Stomach smooth muscle (tissue), 2 donors: Measurements from ENCODE around the gene SLC45A1.

Experiments
- H3K27ac ChIP-seq: one replicate; pipeline ENCODE4 v1.7.0; 2013; ENCODE audit warnings: mild to moderate bottlenecking, low read length, inconsistent platforms
- H3K27me3 ChIP-seq, 2 donors: one replicate each; pipeline ENCODE4 v1.7.0; 2013; ENCODE audit warnings: low read length in 2 of 2; ENCODE audit not compliant: insufficient read depth in 2 of 2, control insufficient read depth in 1 of 2
- H3K36me3 ChIP-seq, 2 donors: one replicate each; pipeline ENCODE4 v1.7.0; 2013; ENCODE audit warnings: low read length in 2 of 2; ENCODE audit not compliant: control insufficient read depth in 2 of 2, insufficient read depth in 2 of 2
- H3K4me1 ChIP-seq: one replicate; pipeline ENCODE4 v1.7.0; 2013; ENCODE audit warnings: low read length; ENCODE audit not compliant: control insufficient read depth, insufficient read depth
- H3K4me3 ChIP-seq, 2 donors: one replicate each; pipeline ENCODE4 v1.7.0; 2013; ENCODE audit warnings: low read length in 2 of 2
- H3K9ac ChIP-seq, 2 donors: one replicate each; pipeline ENCODE4 v1.7.0; 2013; ENCODE audit warnings: low read length in 2 of 2, mild to moderate bottlenecking in 1 of 2
- H3K9me3 ChIP-seq, 2 donors: one replicate each; pipeline ENCODE4 v1.7.0; 2013; ENCODE audit warnings: low read length in 2 of 2; ENCODE audit not compliant: control insufficient read depth in 2 of 2
- donor health status: healthy.
- donor health status: Pancreatic carcinoma.

The SLC45A1 gene

DNA sequence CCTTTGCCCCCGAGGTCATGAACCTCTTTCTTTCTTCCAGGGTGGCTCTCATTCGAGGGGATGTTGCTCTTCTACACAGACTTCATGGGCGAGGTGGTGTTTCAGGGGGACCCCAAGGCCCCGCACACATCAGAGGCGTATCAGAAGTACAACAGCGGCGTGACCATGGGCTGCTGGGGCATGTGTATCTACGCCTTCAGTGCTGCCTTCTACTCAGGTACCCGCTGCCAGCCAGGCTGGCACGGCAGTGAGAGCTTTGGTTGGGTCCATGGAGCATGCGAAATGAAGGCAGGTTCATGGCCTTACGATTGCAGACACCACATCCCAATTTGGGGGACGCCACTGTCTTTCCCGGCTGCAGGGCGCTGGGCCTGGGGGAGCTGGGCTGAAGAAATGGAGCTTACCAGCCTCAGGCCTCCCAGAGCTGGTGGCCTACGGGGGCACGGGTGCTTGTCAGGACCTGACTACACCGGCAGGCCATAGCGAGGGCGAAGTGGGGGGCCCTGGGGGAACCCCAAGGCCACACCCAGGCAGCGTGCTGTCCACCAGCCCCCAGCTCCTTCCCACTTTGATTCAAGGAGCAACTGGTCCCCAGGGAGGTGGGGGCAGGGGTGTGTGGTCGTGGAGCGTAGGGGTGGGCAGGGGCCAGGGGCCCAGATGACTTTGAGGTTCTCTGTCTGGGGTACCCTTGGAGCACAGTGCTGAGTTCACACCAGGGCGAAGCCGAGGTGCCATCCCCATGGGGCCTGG is 20.0 kb downstream of the SLC45A1 start:
- Histone ChIP-seq H3K36me3 (peaks cover 0 to 5% of the 10 kb centered on the region in 2 donors), H3K9me3 (no peaks in the 10 kb centered on the region), H3K27me3 (no peaks in the 10 kb centered on the region), H3K9ac (no peak overlapping the region), H3K4me3 (no peak overlapping the region), H3K4me1 (peaks cover 7% of the 10 kb centered on the region), H3K27ac (no peak overlapping the region)

DNA sequence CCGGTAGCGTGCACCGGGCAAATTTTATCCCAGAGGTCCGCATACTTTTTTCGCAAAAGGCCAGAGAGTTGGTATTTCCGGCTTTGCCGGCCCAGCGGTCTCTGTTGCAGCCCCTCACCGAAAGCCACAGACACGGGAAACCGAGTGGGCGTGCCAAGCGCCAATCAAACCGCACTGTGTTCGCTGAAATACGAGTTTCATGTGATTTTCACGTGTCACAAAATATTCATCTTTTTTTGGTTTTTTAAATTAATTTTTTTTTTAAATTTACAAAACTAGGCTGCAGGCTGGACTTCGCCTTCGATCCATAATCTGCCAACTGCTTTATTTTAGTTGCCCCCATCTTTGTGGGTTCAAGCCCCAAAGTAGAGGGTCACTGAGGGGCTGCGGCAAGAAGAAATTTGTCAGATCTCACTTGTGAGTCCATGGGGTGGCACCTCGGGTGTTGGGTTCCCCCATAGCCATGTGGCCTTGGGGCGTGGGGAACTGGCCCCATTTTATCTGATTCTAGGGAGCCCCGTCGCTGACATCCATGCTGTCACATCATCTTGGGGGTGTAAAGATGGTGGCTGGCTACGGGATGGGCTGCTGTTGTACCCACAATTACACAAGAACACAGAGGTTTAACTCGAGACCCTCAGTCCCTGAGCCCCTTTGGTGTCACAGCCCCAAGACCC is 20.8 kb downstream of the SLC45A1 start:
- Histone ChIP-seq H3K9me3 (no peaks in the 10 kb centered on the region), H3K4me3 (no peak overlapping the region), H3K4me1 (peaks cover 14% of the 10 kb centered on the region), H3K27me3 (no peaks in the 10 kb centered on the region), H3K9ac (no peak overlapping the region), H3K36me3 (peaks cover 0 to 5% of the 10 kb centered on the region in 2 donors), H3K27ac (no peak overlapping the region)

- no peak overlapping the region for H3K9ac ChIP-seq
- peaks cover 0 to 5% of the 10 kb centered on the region in 2 donors for H3K36me3 ChIP-seq
- H3K27ac ChIP-seq = no peak overlapping the region
- no peaks in the 10 kb centered on the region for H3K9me3 ChIP-seq
- H3K27me3 ChIP-seq = no peaks in the 10 kb centered on the region
- no peak overlapping the region for H3K4me3 ChIP-seq
- peaks cover 19% of the 10 kb centered on the region for H3K4me1 ChIP-seq
Observed at GRCh38 chr1:8339203-8339600, 21.3 kb downstream of the SLC45A1 start.

GRCh38 chr1:8340448-8340847 is 22.5 kb downstream of the SLC45A1 start:
- Histone ChIP-seq H3K4me3 (no peak overlapping the region), H3K9ac (no peak overlapping the region), H3K4me1 (peaks cover 24% of the 10 kb centered on the region), H3K27ac (no peak overlapping the region), H3K27me3 (no peaks in the 10 kb centered on the region), H3K36me3 (peaks cover 0 to 5% of the 10 kb centered on the region in 2 donors), H3K9me3 (no peaks in the 10 kb centered on the region)

GRCh38 chr1:8342325-8342724 is 24.4 kb downstream of the SLC45A1 start:
- Histone ChIP-seq H3K9me3 (no peaks in the 10 kb centered on the region), H3K4me3 (no peak overlapping the region), H3K4me1 (peaks cover 31% of the 10 kb centered on the region), H3K9ac (no peak overlapping the region), H3K27me3 (no peaks in the 10 kb centered on the region), H3K36me3 (peaks cover 0 to 2% of the 10 kb centered on the region in 2 donors), H3K27ac (no peak overlapping the region)

- H3K9ac ChIP-seq = peak overlapping the region; percentile 52 to 66
- H3K27me3 ChIP-seq = no peaks in the 10 kb centered on the region
- H3K4me3 ChIP-seq = peak overlapping the region; percentile 7 to 60
- H3K4me1 ChIP-seq = peaks cover 31% of the 10 kb centered on the region
- H3K9me3 ChIP-seq = no peaks in the 10 kb centered on the region
- no peaks in the 10 kb centered on the region for H3K36me3 ChIP-seq
- peak overlapping the region; percentile 75 for H3K27ac ChIP-seq
Observed at GRCh38 chr1:8343044-8343443, 25.1 kb downstream of the SLC45A1 start.

DNA sequence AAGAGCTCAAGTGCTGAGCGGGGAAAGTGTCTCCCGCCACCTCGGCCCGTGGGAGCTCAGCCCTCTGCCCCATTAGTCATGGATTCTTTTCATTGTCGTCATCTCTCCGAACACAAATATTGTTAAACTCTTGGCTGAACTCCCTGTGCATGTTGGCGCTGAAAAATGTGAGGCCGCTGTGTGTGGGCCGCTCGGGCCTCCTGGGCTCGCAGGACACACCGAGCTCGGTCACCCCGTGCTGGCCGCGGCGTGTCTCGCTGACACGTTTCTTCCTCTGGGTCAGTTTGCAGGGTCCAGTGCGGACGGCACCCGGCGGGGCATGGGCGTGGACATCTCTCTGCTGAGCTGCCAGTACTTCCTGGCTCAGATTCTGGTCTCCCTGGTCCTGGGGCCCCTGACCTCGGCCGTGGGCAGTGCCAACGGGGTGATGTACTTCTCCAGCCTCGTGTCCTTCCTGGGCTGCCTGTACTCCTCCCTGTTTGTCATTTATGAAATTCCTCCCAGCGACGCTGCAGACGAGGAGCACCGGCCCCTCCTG is 25.6 kb downstream of the SLC45A1 start:
- H3K36me3 ChIP-seq = no peaks in the 10 kb centered on the region
- H3K4me1 ChIP-seq = peaks cover 33% of the 10 kb centered on the region
- peak overlapping the region; percentile 75 for H3K27ac ChIP-seq
- H3K9ac ChIP-seq = peak overlapping the region; percentile 52 to 66
- H3K4me3 ChIP-seq = peak overlapping the region; percentile 7 to 60
- H3K9me3 ChIP-seq = no peaks in the 10 kb centered on the region
- no peaks in the 10 kb centered on the region for H3K27me3 ChIP-seq

DNA sequence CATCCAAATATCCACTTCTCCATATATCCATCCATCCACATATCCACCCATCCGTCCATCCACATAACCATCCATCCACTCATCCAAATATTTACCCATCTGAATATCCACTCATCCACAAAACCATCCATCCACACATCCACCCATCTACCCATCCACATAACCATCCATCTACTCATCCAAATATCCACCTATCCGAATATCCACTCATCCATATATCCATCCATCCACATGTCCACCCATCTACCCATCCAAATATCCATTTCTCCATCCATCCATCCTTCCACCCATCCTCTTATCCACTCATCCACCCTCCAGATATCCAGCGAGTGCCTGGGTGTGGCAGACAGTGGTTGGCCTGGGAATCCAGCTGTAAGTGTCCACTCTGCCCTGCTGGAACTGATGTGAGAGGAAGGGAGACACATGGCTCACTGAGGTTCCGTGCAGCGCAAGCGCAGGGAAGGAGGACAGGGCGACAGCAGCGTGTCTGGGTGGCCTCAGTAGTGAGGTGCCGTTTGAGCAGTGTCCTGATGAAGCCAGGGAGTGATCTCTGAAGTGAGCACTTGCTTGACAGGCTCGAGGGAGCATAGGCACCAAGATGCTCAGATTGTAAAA is 27.1 kb downstream of the SLC45A1 start:
- no peaks in the 10 kb centered on the region for H3K27me3 ChIP-seq
- H3K9ac ChIP-seq = no peak overlapping the region
- no peak overlapping the region for H3K4me3 ChIP-seq
- H3K4me1 ChIP-seq = peaks cover 43% of the 10 kb centered on the region
- H3K9me3 ChIP-seq = no peaks in the 10 kb centered on the region
- no peaks in the 10 kb centered on the region for H3K36me3 ChIP-seq
- H3K27ac ChIP-seq = no peak overlapping the region

- H3K9me3 ChIP-seq = no peaks in the 10 kb centered on the region
- H3K4me1 ChIP-seq = peaks cover 47% of the 10 kb centered on the region
- no peaks in the 10 kb centered on the region for H3K27me3 ChIP-seq
- peak overlapping the region in 1 of 2 donors; percentile 26 for H3K9ac ChIP-seq
- no peaks in the 10 kb centered on the region for H3K36me3 ChIP-seq
- peak overlapping the region; percentile 18 for H3K27ac ChIP-seq
- H3K4me3 ChIP-seq = no peak overlapping the region
Observed at GRCh38 chr1:8345621-8346415, 27.9 kb downstream of the SLC45A1 start.

DNA sequence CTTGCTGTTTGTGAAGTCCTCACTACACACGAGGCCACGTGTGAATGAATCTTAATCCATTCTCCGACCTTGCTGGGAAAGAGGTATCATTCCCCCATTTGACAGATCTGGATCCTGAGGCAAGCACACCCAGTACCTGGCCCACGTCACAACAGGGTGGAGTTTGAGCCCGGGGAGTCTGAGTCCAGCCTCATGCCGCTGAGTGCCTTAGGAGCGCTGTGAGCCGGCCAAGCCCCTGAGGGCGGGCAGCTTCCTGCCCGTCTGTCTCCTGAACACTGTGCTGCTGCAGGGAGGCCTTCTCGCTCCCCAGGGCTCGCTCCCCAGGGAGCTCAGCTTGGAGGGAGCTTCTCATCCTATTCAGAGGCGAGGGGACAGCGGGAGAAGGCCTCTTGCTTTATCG is 29.7 kb downstream of the SLC45A1 start:
- H3K27ac ChIP-seq = no peak overlapping the region
- H3K9me3 ChIP-seq = no peaks in the 10 kb centered on the region
- no peak overlapping the region for H3K9ac ChIP-seq
- no peaks in the 10 kb centered on the region for H3K27me3 ChIP-seq
- H3K4me1 ChIP-seq = peaks cover 57% of the 10 kb centered on the region
- H3K4me3 ChIP-seq = no peak overlapping the region
- peaks cover 2 to 4% of the 10 kb centered on the region in 2 donors for H3K36me3 ChIP-seq
